ENCODE measurements around the gene HOXB9. TPM values are rescaled to one million over a fixed set of nuclear protein-coding genes. Genes with fewer than 3 reads are reported as not detected.

Gene HOXB9
- polyA plus RNA-seq, 1 experiment = not detected

DNA sequence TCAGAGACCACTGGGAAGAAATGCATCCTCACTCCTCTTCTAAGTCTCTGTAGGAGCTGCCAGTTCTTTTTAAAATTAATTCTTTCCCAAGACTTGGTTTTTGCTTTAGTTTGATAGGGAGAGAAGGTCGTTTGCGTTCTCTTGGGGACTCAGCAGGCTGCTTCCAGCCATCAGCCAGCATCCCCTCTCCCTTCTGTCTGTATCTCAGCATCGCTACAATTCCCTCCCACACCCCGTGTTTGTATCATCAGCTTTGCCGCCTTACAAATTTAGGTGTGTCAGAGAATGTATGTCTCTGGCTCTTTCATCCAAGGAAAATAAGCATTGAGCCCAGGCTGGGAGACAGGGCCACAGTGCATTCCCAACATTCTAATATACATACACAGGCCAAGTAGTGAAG is 26.8 kb downstream of the HOXB9 start:
- POLR2A ChIA-PET = no interaction called here

GRCh38 chr17:48598736-48599135 is 27.4 kb downstream of the HOXB9 start:
- Histone ChIP-seq H3K36me3 (ENCODE audit: control insufficient read depth, insufficient read depth, low read length) (no peaks in the 10 kb centered on the region), H3K4me3 (ENCODE audit: low read depth, low read length) (no peak overlapping the region), H3K27me3 (ENCODE audit: control insufficient read depth, insufficient read depth, low read length) (peaks cover 94% of the 10 kb centered on the region)
- ChIA-PET POLR2A (no interaction called here), CTCF (no interaction called here)
- DNase-seq (ENCODE audit: low read depth) = no peak
- no peak for TF ChIP-seq CTCF (IDR thresholded peaks at IDR 0.05; ENCODE audit: insufficient read depth, low read depth, low read length)

More for the DNA sequence above, 26.8 kb downstream of the HOXB9 start:
- H3K4me3 ChIP-seq (ENCODE audit: low read depth, low read length) = no peak overlapping the region
- no peak for TF ChIP-seq CTCF (IDR thresholded peaks at IDR 0.05; ENCODE audit: insufficient read depth, low read depth, low read length)
- CTCF ChIA-PET = no interaction called here
- peaks cover 95% of the 10 kb centered on the region for H3K27me3 ChIP-seq (ENCODE audit: control insufficient read depth, insufficient read depth, low read length)
- DNase-seq (ENCODE audit: low read depth) = no peak
- H3K36me3 ChIP-seq (ENCODE audit: control insufficient read depth, insufficient read depth, low read length) = no peaks in the 10 kb centered on the region

GRCh38 chr17:48597778-48598631 is 28.2 kb downstream of the HOXB9 start:
- Histone ChIP-seq H3K27me3 (ENCODE audit: control insufficient read depth, insufficient read depth, low read length) (peaks cover 92% of the 10 kb centered on the region), H3K36me3 (ENCODE audit: control insufficient read depth, insufficient read depth, low read length) (no peaks in the 10 kb centered on the region), H3K4me3 (ENCODE audit: low read depth, low read length) (no peak overlapping the region)
- CTCF ChIA-PET = no interaction called here
- POLR2A ChIA-PET = no interaction called here
- no peak for DNase-seq (ENCODE audit: low read depth)
- TF ChIP-seq CTCF (IDR thresholded peaks at IDR 0.05; ENCODE audit: insufficient read depth, low read depth, low read length) = no peak

DNA sequence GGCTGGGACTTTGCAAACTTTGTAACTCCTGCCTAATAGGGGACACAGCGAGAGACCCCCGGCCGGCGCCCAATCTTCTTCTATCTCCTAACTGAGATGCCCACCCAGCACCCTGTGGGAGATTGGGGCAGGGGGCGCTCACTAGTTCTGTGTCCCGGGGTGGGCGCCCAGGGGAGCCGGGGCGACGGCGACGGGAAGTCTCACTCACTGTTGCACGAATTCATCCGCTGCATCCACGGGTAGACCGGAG is 28.7 kb downstream of the HOXB9 start:
- H3K36me3 ChIP-seq (ENCODE audit: control insufficient read depth, insufficient read depth, low read length) = no peaks in the 10 kb centered on the region
- ChIA-PET POLR2A (no interaction called here), CTCF (no interaction called here)
- H3K27me3 ChIP-seq (ENCODE audit: control insufficient read depth, insufficient read depth, low read length) = peaks cover 91% of the 10 kb centered on the region
- TF ChIP-seq CTCF (IDR thresholded peaks at IDR 0.05; ENCODE audit: insufficient read depth, low read depth, low read length) = no peak
- DNase-seq (ENCODE audit: low read depth) = no peak
- H3K4me3 ChIP-seq (ENCODE audit: low read depth, low read length) = no peak overlapping the region

DNA sequence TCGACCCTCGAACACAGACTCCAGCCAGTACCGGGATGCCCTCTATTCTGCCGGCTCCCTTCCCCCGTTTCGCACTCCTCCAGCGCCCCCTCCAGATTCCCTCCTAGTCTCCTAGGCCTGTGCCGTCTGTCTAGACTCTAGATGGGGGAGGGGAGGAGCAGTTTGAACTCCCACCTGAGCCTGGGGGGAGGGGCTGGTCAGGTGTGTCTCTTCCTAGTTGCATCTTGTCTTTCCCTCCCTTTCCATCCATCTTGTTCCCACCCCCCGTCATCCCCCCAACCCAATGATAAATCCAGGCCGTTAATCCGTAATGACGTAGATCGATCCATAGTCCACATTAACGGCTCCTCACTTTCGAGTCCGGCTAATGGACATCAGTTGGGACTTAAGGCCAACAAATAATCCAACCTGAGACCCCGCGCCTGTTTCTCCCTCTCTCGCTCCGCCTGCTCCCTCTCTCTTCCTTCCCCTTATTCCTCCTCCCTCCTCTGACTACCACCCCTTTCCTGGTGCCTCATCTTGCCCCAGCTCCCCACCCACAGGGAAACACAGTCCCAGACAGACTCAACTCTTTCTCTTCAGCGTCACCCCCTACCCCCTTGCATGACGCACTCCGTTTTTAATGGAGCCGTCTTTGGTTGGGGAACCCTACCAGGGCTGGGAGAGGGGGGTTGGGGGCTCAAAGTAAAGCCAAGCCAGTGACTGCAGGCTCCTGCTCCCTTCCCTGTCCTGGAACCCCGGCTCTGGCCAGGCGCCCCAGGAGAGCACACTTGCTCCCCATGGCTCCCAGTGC is 29.2 kb downstream of the HOXB9 start:
- POLR2A ChIA-PET = no interaction called here
- Histone ChIP-seq H3K36me3 (ENCODE audit: control insufficient read depth, insufficient read depth, low read length) (no peaks in the 10 kb centered on the region), H3K4me3 (ENCODE audit: low read depth, low read length) (no peak overlapping the region), H3K27me3 (ENCODE audit: control insufficient read depth, insufficient read depth, low read length) (peaks cover 90% of the 10 kb centered on the region)
- no peak for DNase-seq (ENCODE audit: low read depth)
- CTCF ChIA-PET = interaction anchor here (1.2 kb wide), 1 partner anchor 261 kb away, joined by 6 read pairs; no protein-coding TSS in a partner anchor
- no peak for TF ChIP-seq CTCF (IDR thresholded peaks at IDR 0.05; ENCODE audit: insufficient read depth, low read depth, low read length)

Measured in BJ (cell line).